H9 (cell line): Measurements from ENCODE around the gene CACNA1F. TPM values are rescaled to one million over a fixed set of nuclear protein-coding genes. Genes with fewer than 3 reads are reported as not detected.

Experiments
- DNase-seq: peaks from one replicate; pipeline ENCODE4 v3.0.0-alpha.2; 2017
- H2AFZ ChIP-seq: one replicate; pipeline ENCODE4 v1.6.1; 2013; ENCODE audit warnings: mild to moderate bottlenecking, low read length, control low read depth, moderate library complexity
- H2AK5ac ChIP-seq: 2 replicates; pipeline ENCODE4 v1.6.1; 2013; ENCODE audit warnings: low read length, control low read depth, mixed read lengths; ENCODE audit not compliant: insufficient read length
- H2BK120ac ChIP-seq: one replicate; pipeline ENCODE4 v1.6.1; 2013; ENCODE audit warnings: low read depth, mild to moderate bottlenecking, low read length, control low read depth, inconsistent platforms; ENCODE audit not compliant: poor library complexity, severe bottlenecking
- H2BK12ac ChIP-seq: 2 replicates; pipeline ENCODE4 v1.6.1; 2013; ENCODE audit warnings: low read length, control low read depth, mixed read lengths, low read depth; ENCODE audit not compliant: insufficient read length
- H2BK15ac ChIP-seq: 2 replicates; pipeline ENCODE4 v1.6.1; 2013; ENCODE audit warnings: low read depth, low read length, control low read depth
- H2BK20ac ChIP-seq: one replicate; pipeline ENCODE4 v1.6.1; 2013; ENCODE audit warnings: low read depth, mild to moderate bottlenecking, low read length, control low read depth, inconsistent platforms; ENCODE audit not compliant: poor library complexity, severe bottlenecking
- H2BK5ac ChIP-seq: 2 replicates; pipeline ENCODE4 v1.6.1; 2013; ENCODE audit warnings: low read length, control low read depth, mixed read lengths; ENCODE audit not compliant: insufficient read length
- H3K14ac ChIP-seq: 2 replicates; pipeline ENCODE4 v1.6.1; 2013; ENCODE audit warnings: low read length, control low read depth; ENCODE audit not compliant: insufficient read depth
- H3K18ac ChIP-seq: 2 replicates; pipeline ENCODE4 v1.6.1; 2013; ENCODE audit warnings: low read depth, mild to moderate bottlenecking, mixed read lengths, low read length, control low read depth; ENCODE audit not compliant: insufficient read length
- H3K23ac ChIP-seq: 2 replicates; pipeline ENCODE4 v1.6.1; 2013; ENCODE audit warnings: low read length, control low read depth, mixed read lengths, low read depth; ENCODE audit not compliant: insufficient read length
- H3K23me2 ChIP-seq: 2 replicates; pipeline ENCODE4 v1.6.1; 2013; ENCODE audit warnings: low read depth, mild to moderate bottlenecking, mixed read lengths, low read length, control low read depth; ENCODE audit not compliant: insufficient read length, poor library complexity, severe bottlenecking
- H3K27ac ChIP-seq: 2 replicates; pipeline ENCODE4 v1.5.1; 2013; ENCODE audit warnings: low read length, control low read depth, mixed read lengths, low read depth; ENCODE audit not compliant: insufficient read length
- H3K27me3 ChIP-seq: 2 replicates; pipeline ENCODE4 v1.6.1; 2013; ENCODE audit warnings: low read length, control low read depth, inconsistent platforms; ENCODE audit not compliant: insufficient read depth
- H3K4ac ChIP-seq: 2 replicates; pipeline ENCODE4 v1.6.1; 2013; ENCODE audit warnings: low read depth, mild to moderate bottlenecking, control low read depth, inconsistent platforms, low read length, moderate library complexity
- H3K4me1 ChIP-seq: 2 replicates; pipeline ENCODE4 v1.6.1; 2013; ENCODE audit warnings: low read length, control low read depth, inconsistent platforms; ENCODE audit not compliant: insufficient read depth
- H3K4me2 ChIP-seq: 2 replicates; pipeline ENCODE4 v1.6.1; 2013; ENCODE audit warnings: low read length, control low read depth, mixed read lengths; ENCODE audit not compliant: insufficient read length, insufficient read depth
- H3K56ac ChIP-seq: 2 replicates; pipeline ENCODE4 v1.6.1; 2013; ENCODE audit warnings: low read depth, mild to moderate bottlenecking, mixed read lengths, low read length, control low read depth; ENCODE audit not compliant: insufficient read length
- H3K79me1 ChIP-seq: 2 replicates; pipeline ENCODE4 v1.6.1; 2013; ENCODE audit warnings: low read depth, mild to moderate bottlenecking, moderate library complexity, low read length, control low read depth, inconsistent platforms; ENCODE audit not compliant: insufficient read depth, poor library complexity, severe bottlenecking
- H3K79me2 ChIP-seq: 2 replicates; pipeline ENCODE4 v1.6.1; 2013; ENCODE audit warnings: low read length, control low read depth, inconsistent platforms; ENCODE audit not compliant: insufficient read depth
- H3K9ac ChIP-seq: 2 replicates; pipeline ENCODE4 v1.6.1; 2013; ENCODE audit warnings: low read length, control low read depth, mixed read lengths; ENCODE audit not compliant: insufficient read length; ENCODE audit errors: extremely low read depth
- H3K9me3 ChIP-seq: one replicate; pipeline ENCODE4 v1.6.1; 2013; ENCODE audit warnings: low read depth, low read length, inconsistent platforms; ENCODE audit not compliant: control insufficient read depth
- H3T11ph ChIP-seq: one replicate; pipeline ENCODE4 v1.6.1; 2013; ENCODE audit warnings: mild to moderate bottlenecking, low read length, control low read depth, inconsistent platforms
- H4K20me1 ChIP-seq: one replicate; pipeline ENCODE4 v1.6.1; 2013; ENCODE audit not compliant: control insufficient read depth, insufficient read length, insufficient read depth
- H4K5ac ChIP-seq: 2 replicates; pipeline ENCODE4 v1.6.1; 2013; ENCODE audit warnings: low read depth, mild to moderate bottlenecking, mixed read lengths, low read length, control low read depth; ENCODE audit not compliant: insufficient read length
- H4K8ac ChIP-seq: replicated peaks from 2 replicates; pipeline ENCODE4 v1.6.1; 2013; ENCODE audit warnings: low read length, control low read depth, mixed read lengths, low read depth; ENCODE audit not compliant: insufficient read length
- H4K91ac ChIP-seq: 2 replicates; pipeline ENCODE4 v1.6.1; 2013; ENCODE audit warnings: low read depth, mild to moderate bottlenecking, moderate library complexity, mixed read lengths, low read length, control low read depth; ENCODE audit not compliant: insufficient read length
- H3K27ac Mint-ChIP-seq, 3 experiments: 2 replicates in 2 of 3; 3 replicates in 1 of 3; pipeline ENCODE4 v1.8.0; 2020 to 2021; ENCODE audit warnings: mixed read lengths in 3 of 3, mild to moderate bottlenecking in 1 of 3, moderate library complexity in 1 of 3
- H3K27me3 Mint-ChIP-seq: 2 replicates; pipeline ENCODE4 v1.8.0; 2021; ENCODE audit warnings: low read depth, mild to moderate bottlenecking, moderate library complexity, mixed read lengths
- H3K36me3 Mint-ChIP-seq, 3 experiments: 2 replicates in 2 of 3; 3 replicates in 1 of 3; pipeline ENCODE4 v1.8.0; 2020 to 2021; ENCODE audit warnings: low read depth in 3 of 3, mixed read lengths in 3 of 3; ENCODE audit not compliant: insufficient read depth in 1 of 3
- H3K4me1 Mint-ChIP-seq, 2 experiments: 2 replicates each; pipeline ENCODE4 v1.8.0; 2020; ENCODE audit warnings: mixed read lengths in 2 of 2
- H3K4me3 Mint-ChIP-seq, 2 experiments: 2 replicates in 1 of 2; 3 replicates in 1 of 2; pipeline ENCODE4 v1.8.0; 2020 to 2021; ENCODE audit warnings: mild to moderate bottlenecking in 2 of 2, mixed read lengths in 2 of 2, moderate library complexity in 1 of 2
- H3K9me3 Mint-ChIP-seq, 2 experiments: 2 replicates in 1 of 2; 3 replicates in 1 of 2; pipeline ENCODE4 v1.8.0; 2020; ENCODE audit warnings: mild to moderate bottlenecking in 2 of 2, mixed read lengths in 2 of 2, moderate library complexity in 1 of 2
- CTCF ChIP-seq: fragments of 200-600 bp; sonication (generic); conservative IDR thresholded peaks from 3 replicates; pipeline ENCODE4 v1.8.0; 2021; ENCODE audit warnings: antibody characterized with exemption, mild to moderate bottlenecking
- WGBS: extraction: QIAGEN DNeasy Blood & Tissue Kit; methylation state at CpG from one replicate; pipeline ENCODE4 v1.1.7; 2013; ENCODE audit warnings: missing lambda C conversion rate, low lambda C conversion rate, mixed read lengths; ENCODE audit not compliant: insufficient read length; ENCODE audit errors: extremely low coverage; 5-methylcytosine and 5-hydroxymethylcytosine counted together
- total RNA-seq: library from RNA; stranded (reverse); gene quantifications from 2 replicates; pipeline ENCODE4 v1.2.1, GENCODE V29; 2021

Gene CACNA1F
- total RNA-seq, 1 experiment from 2014 or later: 1.4 TPM

- H2BK120ac ChIP-seq: no peak overlapping the region
- Mint-ChIP-seq H3K36me3 (peaks cover 0 to 7% (median 4%) of the 10 kb centered on the region in 3 experiments; a peak in 2 of 7 replicates), H3K27ac (no peak overlapping the region; a peak in 1 of 7 replicates), H3K9me3 (peaks cover 64 to 85% of the 10 kb centered on the region in 2 experiments), H3K4me1 (peaks cover 0 to 13% of the 10 kb centered on the region in 2 experiments; a peak in 2 of 4 replicates), H3K27me3 (peaks cover 10% of the 10 kb centered on the region), H3K4me3 (no peak overlapping the region)
- WGBS: no CpG with 5 or more reads among the region's 28 CpGs
- no peak overlapping the region for H4K91ac ChIP-seq
- no peak overlapping the region for H3K14ac ChIP-seq
- no peak overlapping the region for H2BK5ac ChIP-seq
- no peak overlapping the region for H2AK5ac ChIP-seq
- H4K5ac ChIP-seq: no peak overlapping the region
- H3K4me2 ChIP-seq: no peak overlapping the region
- no peak overlapping the region for H4K8ac ChIP-seq
- peak; percentile 73 for DNase-seq
- no peak overlapping the region for H2BK12ac ChIP-seq
- H2BK15ac ChIP-seq: no peak overlapping the region
- 0 out of 3 replicates have a peak, but pooled peaks have one; percentile 17 for TF ChIP-seq CTCF
- H3K27ac ChIP-seq: no peak overlapping the region
- no peak overlapping the region for H3K23ac ChIP-seq
- no peaks in the 10 kb centered on the region for H4K20me1 ChIP-seq
- no peak overlapping the region for H3K56ac ChIP-seq
- H3K79me2 ChIP-seq: no peaks in the 10 kb centered on the region
- H3K18ac ChIP-seq: no peak overlapping the region
- H2BK20ac ChIP-seq: no peak overlapping the region
- H3K4ac ChIP-seq: no peak overlapping the region
- H2AFZ ChIP-seq: no peak overlapping the region
- no peak overlapping the region for H3K9ac ChIP-seq
- H3K79me1 ChIP-seq: no peaks in the 10 kb centered on the region
- H3T11ph ChIP-seq: no peak overlapping the region
- H3K27me3 ChIP-seq: no peaks in the 10 kb centered on the region
- no peaks in the 10 kb centered on the region for H3K4me1 ChIP-seq
- no peaks in the 10 kb centered on the region for H3K23me2 ChIP-seq
- H3K9me3 ChIP-seq: peaks cover 41% of the 10 kb centered on the region
These were observed 23.5 kb downstream of the CACNA1F start for GRCh38 chrX:49209434-49210251.
